ENCODE results near the gene UVRAG.

UVRAG gene

DNA sequence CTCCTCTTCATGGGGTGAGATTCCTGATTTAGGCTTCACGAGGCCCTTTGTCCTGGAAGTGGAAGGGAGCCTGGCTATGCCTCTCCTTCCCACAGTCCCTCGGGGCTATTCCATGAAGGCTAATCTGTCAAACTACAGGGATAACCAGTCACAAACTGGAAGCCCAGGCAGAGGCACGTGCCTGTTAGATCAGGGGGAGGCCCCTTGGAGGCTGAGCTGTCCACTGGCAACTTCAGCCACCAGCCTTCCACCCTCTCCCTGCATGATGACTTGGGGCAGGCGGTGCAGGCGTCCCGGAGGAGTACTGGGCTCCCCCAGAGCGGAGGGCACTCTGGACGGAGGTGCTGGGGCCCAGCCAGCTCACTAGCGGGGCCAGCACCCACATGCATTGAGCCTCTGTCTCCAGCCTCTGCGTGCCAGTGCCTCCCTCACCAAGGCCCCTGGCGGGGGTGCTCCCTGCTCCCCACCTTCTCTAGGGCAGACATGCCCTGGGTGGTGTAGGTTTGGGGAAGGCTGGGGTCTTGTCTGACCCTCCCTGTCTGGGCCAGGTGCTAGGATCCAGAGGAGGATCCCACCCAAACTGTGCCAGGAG lies 348.4 kb downstream of the UVRAG start:
- Histone ChIP-seq H3K18ac (ENCODE audit: low read length) (no peak overlapping the region), H3K27ac (ENCODE audit: low read depth, low read length) (no peak overlapping the region), H3K79me2 (ENCODE audit: control insufficient read depth, insufficient read depth, low read length) (no peaks in the 10 kb centered on the region), H3K4me2 (ENCODE audit: low read length) (no peak overlapping the region), H2AK5ac (ENCODE audit: low read length) (no peak overlapping the region), H3K4ac (ENCODE audit: low read depth, low read length) (no peak overlapping the region), H3K4me1 (ENCODE audit: control insufficient read depth, low read depth, low read length) (no peaks in the 10 kb centered on the region), H3K79me1 (ENCODE audit: low read length) (no peaks in the 10 kb centered on the region), H4K5ac (ENCODE audit: low read length) (no peak overlapping the region), H2BK5ac (ENCODE audit: low read length) (no peak overlapping the region), H3K56ac (ENCODE audit: low read length) (no peak overlapping the region), H4K8ac (ENCODE audit: low read depth, low read length) (no peak overlapping the region), H2BK120ac (ENCODE audit: low read depth, low read length) (no peak overlapping the region), H2BK15ac (replicated peaks; ENCODE audit: low read depth) (no peak overlapping the region), H3K23ac (ENCODE audit: low read length) (no peak overlapping the region), H3K27me3 (ENCODE audit: insufficient read depth, low read length, poor library complexity) (no peaks in the 10 kb centered on the region), H3K36me3 (ENCODE audit: control insufficient read depth, insufficient read depth, low read length) (no peaks in the 10 kb centered on the region), H3K4me3 (ENCODE audit: low read length) (no peak overlapping the region), H3K9ac (ENCODE audit: low read length) (no peak overlapping the region)
- DNase-seq: no peak
- no CpG with 5 or more reads among the region's 11 CpGs for WGBS (ENCODE audit: extremely low coverage, insufficient coverage, low lambda C conversion rate)

DNA sequence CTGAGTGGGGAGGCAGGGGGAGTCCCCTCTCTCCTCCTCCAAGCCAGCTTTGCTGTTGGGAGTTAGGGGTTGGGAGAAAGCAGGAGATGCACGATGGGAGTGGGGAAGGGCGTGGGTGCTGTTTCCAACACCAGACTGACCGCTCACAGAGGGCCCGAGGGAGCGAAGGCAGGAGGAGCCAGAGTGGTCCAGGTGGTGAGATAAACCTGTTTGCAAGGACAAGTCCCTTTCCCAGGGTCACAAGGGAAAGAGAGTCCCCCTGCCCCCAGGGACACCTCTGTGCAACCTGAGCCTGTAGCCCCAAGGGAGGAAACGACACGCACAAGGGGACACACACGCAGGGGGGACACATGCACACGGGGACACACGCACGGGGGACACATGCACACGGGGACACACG lies 349.1 kb downstream of the UVRAG start:
- no peak overlapping the region for H2BK5ac ChIP-seq (ENCODE audit: low read length)
- no peak overlapping the region for H2AK5ac ChIP-seq (ENCODE audit: low read length)
- H3K36me3 ChIP-seq (ENCODE audit: control insufficient read depth, insufficient read depth, low read length): no peaks in the 10 kb centered on the region
- H3K79me2 ChIP-seq (ENCODE audit: control insufficient read depth, insufficient read depth, low read length): no peaks in the 10 kb centered on the region
- H4K5ac ChIP-seq (ENCODE audit: low read length): no peak overlapping the region
- H3K9ac ChIP-seq (ENCODE audit: low read length): no peak overlapping the region
- H3K4ac ChIP-seq (ENCODE audit: low read depth, low read length): no peak overlapping the region
- H3K4me2 ChIP-seq (ENCODE audit: low read length): no peak overlapping the region
- H2BK15ac ChIP-seq (replicated peaks; ENCODE audit: low read depth): no peak overlapping the region
- H4K8ac ChIP-seq (ENCODE audit: low read depth, low read length): no peak overlapping the region
- H3K27me3 ChIP-seq (ENCODE audit: insufficient read depth, low read length, poor library complexity): no peaks in the 10 kb centered on the region
- no peak for DNase-seq
- H3K79me1 ChIP-seq (ENCODE audit: low read length): no peaks in the 10 kb centered on the region
- H3K4me3 ChIP-seq (ENCODE audit: low read length): no peak overlapping the region
- H3K56ac ChIP-seq (ENCODE audit: low read length): no peak overlapping the region
- no peak overlapping the region for H3K27ac ChIP-seq (ENCODE audit: low read depth, low read length)
- H3K4me1 ChIP-seq (ENCODE audit: control insufficient read depth, low read depth, low read length): no peaks in the 10 kb centered on the region
- no peak overlapping the region for H2BK120ac ChIP-seq (ENCODE audit: low read depth, low read length)
- no peak overlapping the region for H3K23ac ChIP-seq (ENCODE audit: low read length)
- no CpG with 5 or more reads among the region's 13 CpGs for WGBS (ENCODE audit: extremely low coverage, insufficient coverage, low lambda C conversion rate)
- H3K18ac ChIP-seq (ENCODE audit: low read length): no peak overlapping the region

DNA sequence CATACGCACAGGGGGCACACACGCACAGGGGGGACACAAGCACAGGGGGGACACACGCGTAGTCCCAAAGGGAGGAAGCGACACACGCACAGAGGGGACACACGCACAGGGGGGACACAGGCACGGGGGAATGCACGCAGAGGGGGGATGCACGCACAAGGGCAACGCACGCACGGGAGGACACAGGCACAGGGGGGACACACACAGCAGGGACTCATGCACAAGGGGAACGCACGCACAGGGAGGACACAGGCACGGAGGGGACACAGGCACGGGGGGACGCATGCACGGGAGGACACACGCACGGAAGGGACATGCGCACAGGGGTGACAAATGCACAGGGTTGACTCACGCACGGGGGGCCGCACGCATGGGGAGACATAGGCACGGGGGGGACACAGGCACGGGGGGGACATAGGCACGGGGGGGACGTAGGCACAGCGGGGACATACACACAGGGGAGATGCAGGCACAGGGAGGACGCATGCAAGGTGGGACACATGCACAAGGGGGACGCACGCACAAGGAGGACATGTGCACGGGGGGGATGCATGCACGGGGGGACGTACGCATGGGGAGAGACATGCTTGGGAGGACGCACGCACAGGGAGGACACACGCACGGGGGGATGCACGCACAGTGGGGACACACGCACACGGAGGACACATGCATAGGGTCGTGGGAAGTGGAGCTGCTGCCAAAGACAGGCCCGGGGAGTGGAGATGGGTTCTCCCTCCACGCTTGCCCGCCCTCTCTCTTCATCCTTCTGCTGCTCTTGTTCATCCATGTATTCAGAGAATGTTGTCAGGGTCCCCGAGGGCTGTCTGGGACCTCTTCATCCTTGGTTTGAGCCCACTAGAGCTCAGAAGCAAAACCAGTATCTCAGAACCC lies 350.1 kb downstream of the UVRAG start:
- Histone ChIP-seq H2BK5ac (ENCODE audit: low read length) (no peak overlapping the region), H3K4ac (ENCODE audit: low read depth, low read length) (no peak overlapping the region), H3K79me2 (ENCODE audit: control insufficient read depth, insufficient read depth, low read length) (no peaks in the 10 kb centered on the region), H3K36me3 (ENCODE audit: control insufficient read depth, insufficient read depth, low read length) (no peaks in the 10 kb centered on the region), H3K23ac (ENCODE audit: low read length) (peak overlapping the region; percentile 45), H4K5ac (ENCODE audit: low read length) (no peak overlapping the region), H2BK15ac (replicated peaks; ENCODE audit: low read depth) (no peak overlapping the region), H3K18ac (ENCODE audit: low read length) (no peak overlapping the region), H3K56ac (ENCODE audit: low read length) (no peak overlapping the region), H3K4me1 (ENCODE audit: control insufficient read depth, low read depth, low read length) (no peaks in the 10 kb centered on the region), H4K8ac (ENCODE audit: low read depth, low read length) (no peak overlapping the region), H3K27ac (ENCODE audit: low read depth, low read length) (no peak overlapping the region), H3K79me1 (ENCODE audit: low read length) (no peaks in the 10 kb centered on the region), H2BK120ac (ENCODE audit: low read depth, low read length) (no peak overlapping the region), H3K4me2 (ENCODE audit: low read length) (no peak overlapping the region), H3K27me3 (ENCODE audit: insufficient read depth, low read length, poor library complexity) (no peaks in the 10 kb centered on the region), H3K9ac (ENCODE audit: low read length) (no peak overlapping the region), H2AK5ac (ENCODE audit: low read length) (no peak overlapping the region), H3K4me3 (ENCODE audit: low read length) (no peak overlapping the region)
- no peak for DNase-seq
- no CpG with 5 or more reads among the region's 50 CpGs for WGBS (ENCODE audit: extremely low coverage, insufficient coverage, low lambda C conversion rate)

GRCh38 chr11:76166314-76166713 lies 351.3 kb downstream of the UVRAG start:
- Histone ChIP-seq H3K23ac (ENCODE audit: low read length) (no peak overlapping the region), H4K5ac (ENCODE audit: low read length) (no peak overlapping the region), H3K4me2 (ENCODE audit: low read length) (no peak overlapping the region), H3K79me1 (ENCODE audit: low read length) (no peaks in the 10 kb centered on the region), H3K27me3 (ENCODE audit: insufficient read depth, low read length, poor library complexity) (no peaks in the 10 kb centered on the region), H3K79me2 (ENCODE audit: control insufficient read depth, insufficient read depth, low read length) (no peaks in the 10 kb centered on the region), H3K4me3 (ENCODE audit: low read length) (no peak overlapping the region), H3K27ac (ENCODE audit: low read depth, low read length) (no peak overlapping the region), H3K4ac (ENCODE audit: low read depth, low read length) (no peak overlapping the region), H2BK5ac (ENCODE audit: low read length) (no peak overlapping the region), H3K18ac (ENCODE audit: low read length) (no peak overlapping the region), H3K4me1 (ENCODE audit: control insufficient read depth, low read depth, low read length) (no peaks in the 10 kb centered on the region), H3K9ac (ENCODE audit: low read length) (no peak overlapping the region), H2BK120ac (ENCODE audit: low read depth, low read length) (no peak overlapping the region), H2BK15ac (replicated peaks; ENCODE audit: low read depth) (no peak overlapping the region), H4K8ac (ENCODE audit: low read depth, low read length) (no peak overlapping the region), H3K36me3 (ENCODE audit: control insufficient read depth, insufficient read depth, low read length) (no peaks in the 10 kb centered on the region), H3K56ac (ENCODE audit: low read length) (no peak overlapping the region), H2AK5ac (ENCODE audit: low read length) (no peak overlapping the region)
- no CpG with 5 or more reads among the region's 6 CpGs for WGBS (ENCODE audit: extremely low coverage, insufficient coverage, low lambda C conversion rate)
- no peak for DNase-seq

DNA sequence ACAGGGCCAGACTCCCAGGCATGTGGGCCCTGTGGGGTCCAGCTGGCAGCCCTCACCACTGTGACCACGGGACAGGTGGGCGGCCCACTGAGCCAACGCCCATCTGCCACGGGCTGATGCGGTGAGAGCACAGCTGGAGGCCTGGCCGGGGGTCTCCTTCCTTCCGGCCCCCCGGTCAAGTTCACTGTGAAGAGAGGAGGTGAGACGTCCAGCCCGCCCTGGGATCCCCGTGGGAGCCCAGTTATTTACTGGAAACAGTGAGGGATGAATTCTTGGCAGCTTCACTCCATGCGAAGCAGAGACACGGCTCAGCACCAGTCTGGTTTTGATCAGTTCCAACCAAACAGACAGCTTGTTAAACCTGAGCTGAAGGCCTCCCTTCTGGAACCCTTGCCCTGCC lies 352.6 kb downstream of the UVRAG start:
- no peak overlapping the region for H2AK5ac ChIP-seq (ENCODE audit: low read length)
- no CpG with 5 or more reads among the region's 13 CpGs for WGBS (ENCODE audit: extremely low coverage, insufficient coverage, low lambda C conversion rate)
- H3K27me3 ChIP-seq (ENCODE audit: insufficient read depth, low read length, poor library complexity): no peaks in the 10 kb centered on the region
- no peaks in the 10 kb centered on the region for H3K36me3 ChIP-seq (ENCODE audit: control insufficient read depth, insufficient read depth, low read length)
- no peaks in the 10 kb centered on the region for H3K4me1 ChIP-seq (ENCODE audit: control insufficient read depth, low read depth, low read length)
- no peak overlapping the region for H3K4me2 ChIP-seq (ENCODE audit: low read length)
- H4K5ac ChIP-seq (ENCODE audit: low read length): no peak overlapping the region
- H3K4me3 ChIP-seq (ENCODE audit: low read length): no peak overlapping the region
- no peak overlapping the region for H3K27ac ChIP-seq (ENCODE audit: low read depth, low read length)
- no peak overlapping the region for H3K4ac ChIP-seq (ENCODE audit: low read depth, low read length)
- H2BK5ac ChIP-seq (ENCODE audit: low read length): no peak overlapping the region
- DNase-seq: no peak
- H2BK15ac ChIP-seq (replicated peaks; ENCODE audit: low read depth): no peak overlapping the region
- H3K79me1 ChIP-seq (ENCODE audit: low read length): no peaks in the 10 kb centered on the region
- no peaks in the 10 kb centered on the region for H3K79me2 ChIP-seq (ENCODE audit: control insufficient read depth, insufficient read depth, low read length)
- H3K56ac ChIP-seq (ENCODE audit: low read length): no peak overlapping the region
- no peak overlapping the region for H2BK120ac ChIP-seq (ENCODE audit: low read depth, low read length)
- no peak overlapping the region for H3K23ac ChIP-seq (ENCODE audit: low read length)
- H4K8ac ChIP-seq (ENCODE audit: low read depth, low read length): no peak overlapping the region
- no peak overlapping the region for H3K9ac ChIP-seq (ENCODE audit: low read length)
- H3K18ac ChIP-seq (ENCODE audit: low read length): no peak overlapping the region
